Renal cortex interstitium (tissue), 11 donors: ENCODE measurements around the gene SCUBE1. TPM values are rescaled to one million over a fixed set of nuclear protein-coding genes. Genes with fewer than 3 reads are reported as not detected.

ENCODE experiments used
- DNase-seq, 11 donors: peaks; one replicate each; pipeline ENCODE4 v3.0.0-alpha.2; 2013; ENCODE audit warnings: low read depth in 9 of 11, low spot score in 4 of 11; ENCODE audit errors: extremely low read depth in 1 of 11
- polyA plus RNA-seq, 3 donors: library from polyadenylated mRNA; unstranded; fragments of 120-200 nt; gene quantifications; one replicate each; pipeline ENCODE4 v1.2.1, GENCODE V29; 2013; ENCODE audit not compliant: insufficient read length in 3 of 3

SCUBE1 gene
- polyA plus RNA-seq, 3 donors = 8.7 to 11.6 (median 10.9) TPM

DNA sequence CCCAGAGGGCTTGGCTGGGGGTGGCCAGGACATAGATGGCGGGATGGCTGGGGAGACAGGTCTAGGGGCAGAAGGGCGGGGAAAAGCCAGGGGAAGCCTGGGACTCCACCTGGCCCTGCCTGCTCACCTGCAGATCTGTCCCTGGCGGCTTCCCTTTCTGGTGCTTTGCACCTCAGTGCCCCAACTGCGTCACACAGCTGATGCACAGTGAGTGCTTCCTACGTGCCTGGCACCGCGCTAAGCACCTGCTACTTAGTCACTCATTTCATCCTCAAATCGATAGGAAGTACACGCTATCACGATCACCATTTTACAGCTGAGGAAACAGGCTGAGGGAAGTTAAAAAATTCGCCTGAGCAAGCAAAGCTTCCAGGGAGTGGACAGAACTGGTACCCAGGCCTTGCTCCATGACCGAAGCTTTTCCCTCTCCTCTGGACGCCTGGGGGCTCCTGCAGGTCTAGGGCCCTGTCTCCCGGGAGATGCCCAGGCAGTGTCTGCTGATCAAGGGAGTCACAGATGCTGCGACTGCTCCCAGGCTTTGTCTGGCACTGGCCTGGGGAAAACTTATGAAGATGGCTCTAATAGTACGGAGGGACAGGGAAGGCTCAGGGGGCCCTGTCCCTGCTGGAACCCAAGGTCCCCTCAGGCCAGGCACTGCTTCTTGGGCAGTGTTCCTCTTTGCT is 93.2 kb downstream of the SCUBE1 start:
- DNase-seq = no peak

DNA sequence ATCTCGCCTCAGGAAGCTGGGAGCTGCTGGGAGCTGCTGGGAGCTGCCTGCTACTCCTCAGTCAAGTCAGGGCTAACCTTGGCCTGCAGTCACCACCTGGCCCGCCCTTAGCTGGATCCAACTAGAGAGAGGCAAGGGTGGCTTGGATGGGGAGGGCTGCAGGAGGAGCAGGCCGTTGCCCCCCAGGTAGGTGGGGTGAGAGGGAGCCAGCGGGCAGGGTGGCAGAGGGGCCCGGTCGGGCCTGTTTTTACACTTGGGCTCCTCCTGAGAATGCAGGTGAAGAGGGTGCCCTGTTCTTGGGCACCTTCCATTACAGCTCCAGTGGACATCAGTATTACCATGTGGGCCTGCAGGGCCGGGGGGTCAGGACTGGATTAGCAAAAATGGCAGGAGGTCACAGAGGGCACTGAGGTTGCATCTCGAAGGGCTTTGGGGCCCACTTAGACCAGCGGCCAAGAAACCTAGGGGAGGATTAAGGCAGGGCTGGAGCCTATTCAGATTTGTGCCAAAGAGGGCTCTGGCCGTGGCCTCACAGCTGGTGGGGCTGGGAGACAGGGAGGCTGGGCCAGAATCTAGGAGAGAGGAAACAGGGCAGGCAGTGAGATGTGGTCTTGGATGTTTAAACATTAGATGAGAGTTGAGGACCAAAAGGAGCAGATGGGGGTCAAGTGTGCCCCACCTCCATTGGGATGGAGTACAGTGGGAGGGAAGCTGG is 95.5 kb downstream of the SCUBE1 start:
- DNase-seq = no peak

DNA sequence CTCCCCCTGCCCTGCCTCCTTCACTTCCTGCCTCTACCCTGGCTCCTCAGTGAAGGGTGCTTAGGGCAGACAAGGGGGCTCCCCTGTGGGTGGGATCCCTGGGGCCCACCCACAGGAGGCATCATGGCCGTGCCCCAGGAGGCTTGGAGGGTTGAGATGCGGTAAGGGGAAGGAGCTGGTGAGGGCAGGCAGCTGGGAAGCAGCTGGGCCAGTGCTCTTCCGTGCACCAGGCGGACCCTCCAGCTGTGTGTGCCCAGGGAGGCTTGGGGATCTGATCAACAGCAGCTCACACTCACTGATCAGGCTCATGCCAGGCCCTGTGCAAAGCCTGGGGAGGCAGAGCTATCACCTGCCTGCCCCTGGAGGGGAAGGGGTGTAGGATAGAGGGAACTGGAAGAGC is 97.0 kb downstream of the SCUBE1 start:
- no peak for DNase-seq

DNA sequence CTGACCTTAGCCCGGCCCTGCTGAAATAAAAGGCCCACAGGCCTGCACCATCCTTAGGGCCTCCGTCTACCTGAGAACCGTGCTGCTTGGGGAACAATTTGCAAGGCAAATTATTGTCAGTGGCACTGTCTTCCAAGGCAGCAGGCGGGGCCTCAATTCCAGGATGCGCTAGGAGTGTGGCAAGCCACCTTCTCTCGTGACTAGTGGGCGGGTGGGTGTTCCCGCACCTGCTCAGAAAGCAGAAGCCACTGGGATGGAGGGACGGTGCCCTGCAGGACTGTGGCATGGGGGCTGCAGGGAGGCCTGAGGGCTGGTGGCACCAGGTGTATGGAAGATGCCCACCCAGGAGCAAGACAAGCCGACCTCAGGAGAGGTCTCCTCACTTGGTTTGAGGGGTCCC is 97.5 kb downstream of the SCUBE1 start:
- DNase-seq = no peak

DNA sequence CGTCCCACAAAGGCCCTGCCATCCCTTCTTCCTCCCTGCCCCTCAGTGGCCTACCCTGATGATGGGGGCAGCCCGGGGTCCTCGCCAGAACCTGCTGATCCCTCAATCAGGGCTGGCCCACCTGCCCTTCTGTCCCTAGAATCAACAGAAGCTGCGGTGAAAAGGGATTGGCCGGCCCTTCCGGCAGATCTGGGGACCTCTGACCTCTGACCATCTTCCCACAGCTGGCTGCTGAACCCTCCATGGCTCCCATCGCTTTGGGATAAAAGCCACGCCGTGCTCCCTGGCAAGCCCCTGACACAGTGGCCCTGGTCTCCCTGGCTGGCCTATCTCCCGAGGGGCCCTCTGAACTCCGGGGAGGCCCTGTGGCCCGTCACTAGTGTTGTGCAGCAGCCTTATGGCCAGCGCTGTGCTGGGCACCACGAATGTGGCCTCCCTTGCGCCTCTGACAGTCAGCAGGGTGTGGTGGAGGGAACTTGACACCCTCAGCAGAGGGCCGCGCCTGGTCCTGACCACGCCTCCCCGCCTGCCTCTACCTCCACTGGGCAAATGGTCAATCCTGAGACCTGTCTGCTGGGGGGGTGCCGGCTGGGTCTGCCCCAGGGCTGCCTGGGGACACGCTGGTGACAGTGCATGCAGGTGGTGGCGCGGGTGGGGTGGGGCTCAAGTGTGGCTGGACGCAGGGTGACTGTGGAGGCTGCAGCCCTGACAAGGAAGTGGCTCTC is 98.2 kb downstream of the SCUBE1 start:
- no peak for DNase-seq

DNA sequence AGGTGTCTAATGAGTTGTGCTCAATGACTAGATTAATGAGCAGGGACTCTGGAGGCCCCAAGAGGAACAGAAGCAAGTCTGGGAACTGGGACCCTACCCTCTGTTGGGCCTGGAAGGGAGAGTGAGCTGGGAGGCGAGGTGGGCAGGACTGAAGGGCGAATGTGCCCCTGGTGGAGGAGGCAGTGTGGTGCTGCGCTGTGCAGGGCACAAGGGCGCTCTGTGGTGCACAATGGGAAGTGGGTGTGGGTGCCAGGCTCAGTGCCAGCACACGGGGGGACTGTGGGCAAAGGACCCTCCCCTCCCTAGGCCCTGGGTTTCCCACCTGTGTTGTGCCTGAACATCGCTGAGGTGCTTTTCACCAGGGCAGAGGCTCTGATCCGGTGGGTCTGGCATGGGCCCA is 98.8 kb downstream of the SCUBE1 start:
- no peak for DNase-seq

DNA sequence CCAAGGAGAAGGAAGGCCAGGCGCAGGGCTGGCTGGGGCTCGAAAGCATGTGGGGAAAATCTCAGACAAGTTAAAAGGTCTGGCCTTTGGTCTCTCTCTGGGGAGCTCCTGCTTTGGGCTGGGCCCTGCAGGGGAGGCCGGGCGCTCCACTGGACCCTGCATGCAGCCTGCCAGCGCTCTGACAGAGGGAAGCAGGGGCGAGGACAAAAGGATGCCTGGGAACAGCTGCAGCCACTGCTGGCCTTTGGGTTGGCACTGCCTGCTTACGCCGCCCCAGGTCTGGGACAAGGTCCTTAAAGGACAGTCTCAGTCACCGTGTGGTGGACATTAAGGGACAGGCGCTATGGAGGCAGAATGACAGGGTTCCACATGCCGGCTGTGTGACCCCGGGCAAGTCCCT is 99.8 kb downstream of the SCUBE1 start:
- DNase-seq = no peak

DNA sequence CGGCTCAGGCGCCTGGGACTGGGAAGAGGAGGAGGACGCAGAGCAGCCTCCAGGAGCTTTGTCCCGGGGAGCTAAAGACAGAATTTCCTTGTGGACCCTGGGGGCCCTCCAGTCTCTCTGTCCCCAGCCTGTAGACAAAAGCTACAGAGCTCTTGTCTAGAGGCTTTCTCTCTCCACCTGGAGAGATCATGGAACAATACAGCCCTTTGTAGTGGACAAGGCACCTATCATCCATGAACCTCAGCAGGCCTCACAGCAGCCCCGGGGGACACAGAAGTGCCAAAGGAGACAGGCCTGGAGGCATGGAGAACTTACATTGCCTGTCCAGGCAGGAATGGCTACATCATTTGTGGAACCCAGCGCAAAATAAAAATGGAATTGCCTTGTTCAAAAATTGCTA is 100.5 kb downstream of the SCUBE1 start:
- no peak for DNase-seq

DNA sequence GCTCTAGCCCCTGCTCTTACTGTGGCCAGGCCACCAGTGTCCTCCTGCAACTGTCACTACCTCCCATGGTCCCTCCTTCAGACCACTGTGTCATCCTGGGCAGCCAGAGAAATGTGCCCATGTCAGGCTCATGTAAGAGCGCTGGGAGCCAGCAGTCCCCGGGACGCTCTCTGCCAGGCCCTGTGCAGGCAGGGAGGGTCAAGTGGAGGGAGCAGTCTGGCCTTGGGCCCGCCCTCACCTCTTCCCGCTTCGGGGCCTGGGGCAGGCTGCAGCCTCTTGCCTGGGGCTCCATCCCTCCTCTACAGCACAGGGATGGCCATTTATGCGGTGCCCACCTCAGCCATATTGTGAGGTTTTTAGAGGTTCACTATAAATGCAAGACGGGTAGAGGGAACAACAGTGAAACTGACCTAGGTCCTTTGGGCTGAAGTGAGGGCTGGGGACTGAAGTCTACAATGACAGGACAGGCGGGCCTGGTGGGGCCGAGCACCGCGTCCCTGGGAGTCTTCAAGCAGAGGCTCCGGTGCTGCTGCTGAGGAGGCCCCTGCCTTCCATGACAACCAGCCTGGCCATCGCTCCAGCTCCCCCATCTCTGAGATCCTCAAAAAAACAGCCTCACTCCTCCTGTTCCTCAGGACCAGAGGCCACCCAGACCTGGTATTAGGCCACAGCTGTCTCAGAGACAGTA is 101.3 kb downstream of the SCUBE1 start:
- DNase-seq = no peak

DNA sequence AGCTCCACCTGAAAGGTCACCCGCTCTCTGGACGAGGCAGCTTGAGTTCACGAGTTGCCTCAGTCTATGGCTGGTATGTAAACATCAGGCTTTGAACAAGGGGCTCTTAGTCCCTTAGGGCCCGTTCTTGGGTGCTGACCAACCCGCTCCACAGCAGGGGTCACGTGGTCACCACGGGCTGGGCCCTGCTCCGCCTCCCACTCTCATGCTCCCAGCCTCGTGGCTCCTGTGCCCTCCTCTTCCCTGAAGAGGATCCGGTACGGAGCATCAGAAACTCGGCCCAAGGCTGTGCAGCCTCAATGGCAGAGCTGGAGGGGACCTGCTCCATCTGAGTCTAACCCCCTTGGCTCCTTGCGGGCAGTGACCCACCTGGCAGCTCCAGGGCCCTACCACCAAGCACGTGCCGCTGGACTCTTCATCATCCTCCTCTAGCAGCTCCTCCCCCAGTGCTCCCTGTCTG is 102.0 kb downstream of the SCUBE1 start:
- DNase-seq = no peak

DNA sequence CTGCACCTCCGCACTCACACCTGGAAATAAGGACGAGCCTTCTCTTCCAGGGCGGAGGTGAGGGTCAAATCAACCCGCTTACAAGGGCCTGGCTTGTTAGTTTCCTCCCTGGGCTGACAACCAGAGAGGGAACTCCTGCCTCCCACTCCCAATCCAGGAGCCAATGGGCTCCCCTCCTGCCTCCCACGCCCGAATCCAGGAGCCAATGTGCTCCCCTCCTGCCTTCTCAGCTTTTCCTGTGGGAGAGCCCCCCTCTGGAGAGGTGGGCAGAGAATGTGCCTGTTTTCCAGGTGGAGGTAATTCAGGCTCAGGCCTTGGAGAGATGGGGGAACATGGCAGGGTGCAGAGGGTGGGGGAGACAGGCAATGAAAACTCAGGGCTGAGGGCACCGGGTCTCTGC is 102.6 kb downstream of the SCUBE1 start:
- no peak for DNase-seq

DNA sequence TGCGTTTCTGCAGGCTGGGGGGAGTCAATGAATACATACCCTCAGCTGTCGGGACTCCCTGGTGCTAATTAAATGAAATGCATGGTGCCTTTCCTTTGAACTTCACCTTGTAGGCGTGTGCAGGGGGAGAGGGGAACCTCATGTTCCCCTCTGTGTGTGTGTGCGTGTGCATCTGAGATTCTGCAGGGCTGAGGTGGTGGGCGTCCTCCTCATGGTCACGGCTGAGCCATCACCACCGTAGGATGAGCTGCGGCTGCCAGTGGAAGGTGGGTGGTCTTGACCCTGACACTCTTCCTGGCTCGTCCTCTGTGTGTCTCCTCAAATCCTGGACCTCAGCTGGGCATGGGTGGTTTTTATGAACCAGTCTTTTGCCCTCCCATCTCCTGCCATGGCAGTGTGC is 103.2 kb downstream of the SCUBE1 start:
- no peak for DNase-seq

DNA sequence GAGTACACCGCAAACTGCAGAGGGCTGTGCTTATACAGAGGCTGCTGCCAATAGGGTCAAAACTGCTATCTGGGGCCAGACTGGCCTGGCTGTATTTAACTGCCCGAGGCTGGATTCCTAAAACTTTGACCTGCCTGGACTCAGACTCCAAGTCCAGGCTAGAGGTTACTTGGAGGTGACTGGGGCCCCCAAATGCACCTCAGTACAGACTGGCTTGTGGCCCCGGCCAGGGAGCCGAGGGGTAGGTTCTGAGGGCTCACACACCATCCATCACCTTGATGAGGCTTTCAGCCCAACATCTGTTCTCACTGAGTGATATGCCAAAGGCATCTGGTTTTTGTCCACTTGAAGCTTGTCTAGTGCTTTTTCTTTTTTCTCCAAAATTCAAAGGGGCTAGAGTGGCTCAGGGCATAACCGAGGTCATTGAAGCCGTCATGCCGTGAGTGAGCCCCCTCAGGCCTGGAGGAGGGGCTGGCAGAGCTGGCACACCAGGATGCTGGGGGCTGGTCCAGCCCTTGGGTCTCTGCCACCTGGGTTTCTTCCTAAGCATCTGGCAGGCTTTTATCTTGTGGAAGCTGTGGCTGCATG is 103.9 kb downstream of the SCUBE1 start:
- DNase-seq = peak in 1 of 11 donors; percentile 32

DNA sequence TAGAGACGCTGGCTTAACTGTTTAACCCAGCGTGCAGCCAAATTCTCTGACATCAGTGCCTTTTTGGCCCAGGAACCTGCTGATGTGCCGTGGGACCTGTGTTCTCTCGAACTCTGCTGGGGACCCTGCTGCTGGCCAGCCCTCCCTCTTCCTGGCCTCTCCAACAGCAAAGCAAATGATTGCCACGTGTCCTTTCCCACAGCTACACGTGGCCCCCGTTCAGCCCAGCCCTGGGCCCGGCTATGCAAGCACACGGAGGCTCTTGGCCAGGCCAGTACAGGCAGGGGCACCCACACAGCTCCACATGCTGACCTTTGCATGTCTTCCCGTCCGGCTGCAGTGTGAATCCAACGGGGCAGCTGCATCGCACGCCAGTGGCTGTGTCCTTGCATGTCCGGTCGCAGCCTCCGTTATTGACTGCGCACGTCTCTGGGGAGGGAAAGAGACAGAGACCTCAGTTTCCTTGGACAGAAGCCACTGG is 104.6 kb downstream of the SCUBE1 start:
- DNase-seq = no peak

DNA sequence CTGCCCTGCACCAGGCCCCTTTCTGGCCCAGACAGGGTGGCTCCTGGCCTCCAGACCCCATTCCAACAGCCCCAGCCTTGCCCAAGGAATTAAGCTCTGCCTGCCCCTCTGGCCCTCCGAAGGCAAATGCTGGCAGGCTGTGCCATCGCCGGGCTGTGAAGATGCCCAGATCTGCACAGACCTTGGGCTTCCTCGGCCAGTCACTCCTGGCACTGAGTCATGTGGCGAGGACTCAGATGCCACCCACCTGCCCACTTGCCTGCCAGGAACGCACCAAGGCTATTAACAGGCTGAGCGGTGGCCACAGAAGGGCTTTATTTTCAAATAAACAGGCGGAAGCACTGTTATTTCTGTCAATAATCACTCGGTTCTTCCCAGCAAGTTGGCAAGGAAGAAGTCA is 105.9 kb downstream of the SCUBE1 start:
- no peak for DNase-seq

DNA sequence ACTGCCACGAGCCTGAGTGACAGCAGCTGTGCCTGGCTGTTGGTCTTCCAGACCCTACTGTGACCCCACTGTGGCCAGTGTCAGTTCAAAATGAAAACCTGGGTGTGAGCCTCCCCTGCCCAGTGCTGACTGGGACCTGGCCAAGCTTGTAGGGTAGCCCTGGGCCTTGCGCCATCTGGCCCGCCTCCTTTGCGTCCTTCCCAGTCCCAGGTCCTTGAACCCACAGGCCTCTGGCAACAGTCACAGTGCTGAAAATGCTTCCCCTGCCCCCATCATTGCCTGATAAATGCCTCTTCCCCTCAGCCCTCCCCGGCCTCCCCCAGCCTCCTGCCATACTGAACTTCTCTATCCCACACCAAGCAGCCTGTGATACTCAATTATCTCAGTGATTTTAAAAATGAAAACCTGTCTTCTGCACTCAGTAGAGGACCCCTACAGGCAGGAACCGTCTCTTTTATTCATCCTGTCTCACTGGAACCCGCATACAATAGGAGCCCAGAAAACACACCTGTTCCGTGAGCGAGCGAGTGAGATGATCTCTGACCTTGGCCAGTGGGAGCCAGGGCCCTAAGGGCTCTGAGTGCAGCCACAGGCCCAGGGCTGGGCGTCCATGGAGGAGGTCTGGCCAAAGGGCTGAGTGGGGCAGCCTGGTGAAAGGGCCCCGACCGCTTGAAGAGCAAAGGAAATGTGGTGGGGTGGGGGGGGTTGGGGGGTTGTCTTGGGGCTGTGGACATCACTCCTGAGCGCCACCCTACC is 106.6 kb downstream of the SCUBE1 start:
- DNase-seq = no peak

DNA sequence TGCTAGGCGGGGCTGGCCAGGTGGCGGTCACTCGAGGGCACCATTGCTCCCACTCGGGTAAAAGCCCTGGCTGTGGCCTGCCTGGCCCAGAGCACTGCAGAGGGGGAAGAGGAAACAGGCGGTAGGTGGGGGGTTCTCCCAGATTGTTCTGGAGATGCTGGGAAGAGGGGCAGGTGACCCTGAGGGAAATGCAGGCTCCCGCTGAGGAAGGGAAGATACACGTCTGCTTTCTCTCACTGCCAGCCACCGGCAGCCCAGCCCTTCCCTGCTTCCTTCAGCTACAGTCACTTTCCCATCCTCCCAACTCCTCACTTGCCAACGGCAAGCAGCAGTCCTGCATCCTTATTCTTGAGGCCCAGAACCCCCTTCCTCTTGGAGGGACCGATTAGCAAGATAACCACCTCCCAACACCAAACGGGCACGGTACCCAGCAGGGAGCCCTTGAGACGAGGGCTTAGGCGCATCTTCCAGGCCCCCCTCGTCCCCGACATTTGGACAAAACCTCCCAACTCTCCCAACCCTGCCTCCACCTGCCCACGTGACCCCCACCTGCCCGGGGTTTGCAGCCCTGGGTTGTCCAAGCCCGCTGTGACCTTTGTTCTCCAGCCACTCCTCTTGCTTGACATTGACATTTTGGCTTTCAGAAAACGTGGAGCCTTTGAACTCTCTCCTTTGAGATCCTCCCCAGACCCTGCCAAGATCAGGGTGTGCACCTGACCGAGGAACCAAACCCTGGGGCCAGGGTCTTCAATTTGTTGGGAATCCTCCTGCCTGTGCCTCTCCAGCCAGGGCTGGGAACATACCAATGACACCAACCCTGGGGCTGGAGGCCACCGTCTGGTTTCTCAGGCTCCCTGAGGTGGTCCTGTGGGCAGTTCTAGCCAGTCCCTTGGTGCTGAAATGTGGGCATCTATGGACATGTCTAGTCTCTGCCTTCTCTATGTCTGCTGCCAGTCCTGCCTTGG is 107.4 kb downstream of the SCUBE1 start:
- no peak for DNase-seq
